HCT116 (cell line): ENCODE data around the gene SHISA8. TPM values are rescaled to one million over a fixed set of nuclear protein-coding genes. Genes with fewer than 3 reads are reported as not detected.

ENCODE experiments used
- ATAC-seq: fragments of 200-7000 bp; cut with Tn5 transposase; 2 replicates; pipeline ENCODE4 v1.9.1; 2020; ENCODE audit warnings: mild to moderate bottlenecking, moderate library complexity
- BruUV-seq: library from RNA; stranded (reverse); fragments of 400-500 nt; replicated peaks from 2 replicates; lab custom pipeline; 2021; lab: Mats Ljungman, UMichigan
- CTCF ChIA-PET: fragments of 300-600 bp; sonication (Branson Sonifier 250); formaldehyde crosslinking; loops from one replicate; lab custom pipeline; 2021; ENCODE audit warnings: antibody characterized with exemption; lab: Charles Lee
- POLR2A ChIA-PET: fragments of 300-600, 350-600 bp; sonication (Branson Sonifier 250); formaldehyde crosslinking; loops from one replicate; lab custom pipeline; 2021; ENCODE audit warnings: antibody characterized with exemption; lab: Charles Lee
- RAD21 ChIA-PET, 2 experiments: fragments of 300-600 bp; sonication (Branson Sonifier 250); formaldehyde crosslinking; loops; one replicate each; lab custom pipeline; 2023; ENCODE audit warnings: low total read pairs in 2 of 2; ENCODE audit not compliant: uncharacterized antibody in 2 of 2, unreplicated experiment in 2 of 2, low non-redundant PET in 1 of 2; lab: Charles Lee
- DNase-seq: peaks from one replicate; pipeline ENCODE4 v3.0.0-alpha.2; 2010; ENCODE audit warnings: low read depth, low spot score
- H2AFZ ChIP-seq: fragments of 200-600 bp; shearing (Covaris generic), sonication (generic); 2 replicates; pipeline ENCODE4 v1.6.1; 2017; ENCODE audit warnings: low read depth, mixed run types, mixed read lengths, antibody characterized with exemption, low read length; ENCODE audit not compliant: poor library complexity, severe bottlenecking
- H3K27ac ChIP-seq: 2 replicates; pipeline ENCODE4 v1.5.1; 2012; ENCODE audit warnings: low read depth, low read length
- H3K27me3 ChIP-seq: fragments of 200-600 bp; sonication (generic); 2 replicates; pipeline ENCODE4 v1.6.1; 2016; ENCODE audit warnings: mixed run types, low read length, mixed read lengths; ENCODE audit not compliant: insufficient read depth
- H3K36me3 ChIP-seq, 2 experiments: fragments of 200-500 bp in 1 of 2; fragments of 200-600 bp in 1 of 2; sonication (Bioruptor generic) in 1 of 2; sonication (generic) in 1 of 2; 2 replicates each; pipeline versions ENCODE4 v1.5.1 to v1.6.1; 2014 to 2016; ENCODE audit warnings: low read length in 2 of 2, inconsistent platforms in 1 of 2, mixed read lengths in 1 of 2, mixed run types in 1 of 2; ENCODE audit not compliant: insufficient read depth in 2 of 2, control insufficient read depth in 1 of 2
- H3K4me1 ChIP-seq, 2 experiments: fragments of 200-600 bp in 1 of 2; sonication (generic) in 1 of 2; 2 replicates each; pipeline versions ENCODE4 v1.5.1 to v1.6.1; 2012 to 2017; ENCODE audit warnings: low read length in 2 of 2, inconsistent platforms in 1 of 2, mild to moderate bottlenecking in 1 of 2, mixed read lengths in 1 of 2, mixed run types in 1 of 2, moderate library complexity in 1 of 2; ENCODE audit not compliant: insufficient read depth in 2 of 2, control insufficient read depth in 1 of 2
- H3K4me2 ChIP-seq: fragments of 200-600 bp; sonication (generic); 2 replicates; pipeline ENCODE4 v1.6.1; 2017; ENCODE audit warnings: mixed run types, low read length, mixed read lengths
- H3K4me3 ChIP-seq, 2 experiments: fragments of 200-600 bp in 1 of 2; sonication (generic) in 1 of 2; replicated peaks in 1 of 2; 2 replicates each; pipeline ENCODE4 v1.5.1; 2011 to 2016; ENCODE audit warnings: low read length in 2 of 2, control low read depth in 1 of 2, low read depth in 1 of 2, mild to moderate bottlenecking in 1 of 2, mixed read lengths in 1 of 2, mixed run types in 1 of 2
- H3K79me2 ChIP-seq: fragments of 200-600 bp; sonication (generic); 2 replicates; pipeline ENCODE4 v1.6.1; 2017; ENCODE audit warnings: mild to moderate bottlenecking, mixed run types, low read length, moderate library complexity, mixed read lengths; ENCODE audit not compliant: insufficient read depth
- H3K9ac ChIP-seq: fragments of 200-600 bp; sonication (generic); 2 replicates; pipeline ENCODE4 v1.6.1; 2016; ENCODE audit warnings: low read length, mixed read lengths
- H3K9me2 ChIP-seq: fragments of 200-600 bp; sonication (generic), shearing (Covaris generic); 2 replicates; pipeline ENCODE4 v1.6.1; 2017; ENCODE audit warnings: mixed run types, mild to moderate bottlenecking, moderate library complexity; ENCODE audit not compliant: insufficient read depth
- H3K9me3 ChIP-seq, 2 experiments: fragments of 200-500 bp in 1 of 2; fragments of 200-600 bp in 1 of 2; sonication (Bioruptor generic) in 1 of 2; sonication (generic) in 1 of 2; 2 replicates each; pipeline ENCODE4 v1.6.1; 2014 to 2017; ENCODE audit warnings: low read length in 2 of 2, mixed read lengths in 2 of 2, inconsistent platforms in 1 of 2, low read depth in 1 of 2, mild to moderate bottlenecking in 1 of 2, mixed run types in 1 of 2, moderate library complexity in 1 of 2; ENCODE audit not compliant: control insufficient read depth in 1 of 2, insufficient read depth in 1 of 2
- H4K20me1 ChIP-seq: fragments of 200-600 bp; sonication (generic), shearing (Covaris generic); 2 replicates; pipeline ENCODE4 v1.6.1; 2017; ENCODE audit warnings: mixed run types, mild to moderate bottlenecking, moderate library complexity; ENCODE audit not compliant: insufficient read depth
- ATF3 ChIP-seq: IDR thresholded peaks from 2 replicates; pipeline ENCODE4 v1.6.1; 2012
- EGR1 ChIP-seq: IDR thresholded peaks from 2 replicates; pipeline ENCODE4 v1.6.1; 2012; ENCODE audit warnings: low read depth
- ELF1 ChIP-seq: IDR thresholded peaks from 2 replicates; pipeline ENCODE4 v1.6.1; 2012; ENCODE audit warnings: low read depth, borderline replicate concordance
- EZH2phosphoT487 ChIP-seq: fragments of 200-600 bp; IDR thresholded peaks from 2 replicates; pipeline ENCODE4 v1.6.1; 2018; ENCODE audit warnings: antibody characterized with exemption, borderline replicate concordance
- MAX ChIP-seq: IDR thresholded peaks from 2 replicates; pipeline ENCODE4 v1.6.1; 2012
- REST ChIP-seq: IDR thresholded peaks from 2 replicates; pipeline ENCODE4 v1.6.1; 2012; ENCODE audit warnings: low read depth
- SIN3A ChIP-seq: IDR thresholded peaks from 2 replicates; pipeline ENCODE4 v1.6.1; 2012; ENCODE audit warnings: low read depth
- SP1 ChIP-seq: IDR thresholded peaks from 2 replicates; pipeline ENCODE4 v1.6.1; 2012; ENCODE audit warnings: low read depth
- ZFX ChIP-seq: fragments of 450-650 bp; IDR thresholded peaks from 2 replicates; pipeline ENCODE4 v1.6.1; 2017
- ZNF274 ChIP-seq: fragments of 200-500 bp; sonication (Bioruptor generic); IDR thresholded peaks from 2 replicates; pipeline ENCODE4 v1.6.1; 2014; ENCODE audit warnings: mild to moderate bottlenecking, low read depth, low read length, inconsistent platforms
- intact Hi-C: fragments of 100-400 bp; cut with micrococcal nuclease; formaldehyde crosslinking; loops from 2 replicates; pipeline ENCODE4 v1.10.0; 2022
- total RNA-seq: library from RNA; stranded (reverse); gene quantifications from one replicate; pipeline ENCODE4 v1.2.1, GENCODE V29; 2021; ENCODE audit not compliant: unreplicated experiment
- TF ChIP-seq, protein P1 (sequence below): IDR thresholded peaks from 2 replicates; pipeline ENCODE4 v1.6.1; 2011; ENCODE audit warnings: mild to moderate bottlenecking, low read length, moderate library complexity; ENCODE audit not compliant: insufficient replicate concordance; ENCODE audit errors: extremely low read depth

SHISA8 gene
- total RNA-seq, 1 experiment from 2014 or later = 13.9 TPM

GRCh38 chr22:41920271-41920976, 5.5 kb upstream of the SHISA8 start:
- no peaks in the 10 kb centered on the region for H3K9me2 ChIP-seq
- TF ChIP-seq, protein P1, sequence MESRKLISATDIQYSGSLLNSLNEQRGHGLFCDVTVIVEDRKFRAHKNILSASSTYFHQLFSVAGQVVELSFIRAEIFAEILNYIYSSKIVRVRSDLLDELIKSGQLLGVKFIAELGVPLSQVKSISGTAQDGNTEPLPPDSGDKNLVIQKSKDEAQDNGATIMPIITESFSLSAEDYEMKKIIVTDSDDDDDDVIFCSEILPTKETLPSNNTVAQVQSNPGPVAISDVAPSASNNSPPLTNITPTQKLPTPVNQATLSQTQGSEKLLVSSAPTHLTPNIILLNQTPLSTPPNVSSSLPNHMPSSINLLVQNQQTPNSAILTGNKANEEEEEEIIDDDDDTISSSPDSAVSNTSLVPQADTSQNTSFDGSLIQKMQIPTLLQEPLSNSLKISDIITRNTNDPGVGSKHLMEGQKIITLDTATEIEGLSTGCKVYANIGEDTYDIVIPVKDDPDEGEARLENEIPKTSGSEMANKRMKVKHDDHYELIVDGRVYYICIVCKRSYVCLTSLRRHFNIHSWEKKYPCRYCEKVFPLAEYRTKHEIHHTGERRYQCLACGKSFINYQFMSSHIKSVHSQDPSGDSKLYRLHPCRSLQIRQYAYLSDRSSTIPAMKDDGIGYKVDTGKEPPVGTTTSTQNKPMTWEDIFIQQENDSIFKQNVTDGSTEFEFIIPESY = no peak
- no peak for TF ChIP-seq REST
- TF ChIP-seq ZFX = no peak
- TF ChIP-seq ELF1 = no peak
- TF ChIP-seq ATF3 = no peak
- TF ChIP-seq MAX = no peak
- TF ChIP-seq ZNF274 = no peak
- no peak for TF ChIP-seq SP1
- TF ChIP-seq SIN3A = no peak
- TF ChIP-seq EGR1 = no peak
- no peak for TF ChIP-seq EZH2phosphoT487
- ChIA-PET POLR2A (no interaction called here), CTCF (no interaction called here), RAD21 (no interaction called here)
- no peaks in the 10 kb centered on the region for H4K20me1 ChIP-seq
- no peak overlapping the region for H3K4me2 ChIP-seq
- H3K79me2 ChIP-seq = no peaks in the 10 kb centered on the region
- H3K9me3 ChIP-seq = no peaks in the 10 kb centered on the region
- no peaks in the 10 kb centered on the region for H3K27me3 ChIP-seq
- no peak overlapping the region for H3K27ac ChIP-seq
- DNase-seq (no peak), ATAC-seq (no peak)
- H3K9ac ChIP-seq = no peak overlapping the region
- no TSS peak for BruUV-seq
- no peak overlapping the region for H3K4me3 ChIP-seq
- H3K4me1 ChIP-seq = peaks cover 7 to 22% of the 10 kb centered on the region in 2 experiments; a peak in 3 of 4 replicates
- no peaks in the 10 kb centered on the region for H3K36me3 ChIP-seq
- intact Hi-C loops = no loop called here
- no peak overlapping the region for H2AFZ ChIP-seq
